Spleen (tissue), 11 donors: ENCODE measurements around the gene SALL4. TPM values are rescaled to one million over a fixed set of nuclear protein-coding genes. Genes with fewer than 3 reads are reported as not detected.

ENCODE experiments used
- DNase-seq: peaks from one replicate; pipeline ENCODE4 v3.0.0-alpha.2; 2020
- H3K27ac ChIP-seq, 8 donors: fragments of 200-600 bp; sonication (generic) in 7 of 8; 1 replicate in 4 of 8; 2 replicates in 4 of 8; pipeline versions ENCODE4 v1.5.0 to v1.8.0; 2016 to 2021; ENCODE audit warnings: inconsistent platforms in 4 of 8, mild to moderate bottlenecking in 4 of 8, moderate library complexity in 1 of 8
- H3K27me3 ChIP-seq, 7 donors: fragments of 200-600 bp; sonication (generic) in 6 of 7; replicated peaks in 1 of 7; 1 replicate in 4 of 7; 2 replicates in 3 of 7; pipeline versions ENCODE4 v1.5.0 to v1.8.0; 2016 to 2021; ENCODE audit warnings: inconsistent platforms in 3 of 7, mild to moderate bottlenecking in 1 of 7
- H3K36me3 ChIP-seq, 6 donors: fragments of 200-600 bp; sonication (generic) in 5 of 6; 1 replicate in 4 of 6; 2 replicates in 2 of 6; pipeline versions ENCODE4 v1.5.0 to v1.8.0; 2016 to 2021; ENCODE audit warnings: inconsistent platforms in 2 of 6
- H3K4me1 ChIP-seq, 6 donors: fragments of 200-600 bp; sonication (generic) in 5 of 6; 1 replicate in 3 of 6; 2 replicates in 3 of 6; pipeline versions ENCODE4 v1.5.0 to v1.8.0; 2016 to 2021; ENCODE audit warnings: inconsistent platforms in 3 of 6
- H3K4me3 ChIP-seq, 8 donors: fragments of 200-600 bp; sonication (generic) in 7 of 8; 1 replicate in 4 of 8; 2 replicates in 4 of 8; pipeline versions ENCODE4 v1.5.0 to v1.8.0; 2016 to 2021; ENCODE audit warnings: inconsistent platforms in 4 of 8, mild to moderate bottlenecking in 4 of 8, moderate library complexity in 2 of 8
- H3K9me3 ChIP-seq, 8 donors: fragments of 200-600 bp; sonication (generic) in 7 of 8; 1 replicate in 4 of 8; 2 replicates in 4 of 8; pipeline versions ENCODE4 v1.5.0 to v1.8.0; 2016 to 2021; ENCODE audit warnings: inconsistent platforms in 4 of 8
- POLR2A ChIP-seq, 3 donors: fragments of 450-650 bp; IDR thresholded peaks; one replicate each; pipeline ENCODE4 v1.5.1; 2017; ENCODE audit warnings: antibody characterized with exemption in 3 of 3, mild to moderate bottlenecking in 1 of 3
- POLR2AphosphoS5 ChIP-seq, 3 donors: sonication (generic); formaldehyde crosslinking; IDR thresholded peaks; one replicate each; pipeline ENCODE4 v1.5.1; 2017; ENCODE audit warnings: antibody characterized with exemption in 3 of 3
- WGBS, 5 donors: extraction: QIAGEN DNeasy Blood & Tissue Kit in 3 of 5; methylation state at CpG; one replicate each; pipeline versions ENCODE4 v1.1.5 to v1.1.7; 2013 to 2018; 5-methylcytosine and 5-hydroxymethylcytosine counted together
- intact Hi-C: fragments of 100-400 bp; cut with DNase I; formaldehyde crosslinking; loops from one replicate; pipeline ENCODE4 v1.15.0; 2023; ENCODE audit warnings: low total_unique reads
- polyA plus RNA-seq, 3 donors: library from polyadenylated mRNA; stranded (reverse); fragments of 200-250 nt; gene quantifications; one replicate each; pipeline ENCODE4 v1.2.1, GENCODE V29; 2013
- total RNA-seq, 7 donors: library from RNA; depleted of rRNA in 3 of 7; stranded (reverse); fragments of >200 nt in 3 of 7; fragmentation: NEBNext Ultra II Directional in 4 of 7; extraction: Animal tissue kit (Norgen Biotek cat#: 25700) in 4 of 7; gene quantifications; one replicate each; pipeline versions ENCODE4 v1.1.0 to v1.2.1, GENCODE V29; 2016 to 2021
- TF ChIP-seq, protein P1 (sequence below), 11 experiments: fragments of 200-600 bp in 7 of 11; fragments of 450-650 bp in 4 of 11; sonication (generic) in 4 of 11; IDR thresholded peaks in 8 of 11; conservative IDR thresholded peaks in 3 of 11; 1 replicate in 7 of 11; 2 replicates in 4 of 11; pipeline versions ENCODE4 v1.4.0 to v1.8.0; 2016 to 2021; ENCODE audit warnings: antibody characterized with exemption in 11 of 11, inconsistent platforms in 4 of 11, mild to moderate bottlenecking in 1 of 11
- donor health status: healthy with polysubstance abuse.
- donor health status: DM: no; HTN: no; CAD: no; lungs with moderate emphysema.
- donor health status: DM: no; HTN: no; CAD: no.
- donor health status: Bipolar disorder and iron deficiency.
- donor health status: healthy.
- donor health status: DM: no; HTN: no; CAD: no.
- donor health status: DM: yes; HTN: yes; CAD: no.

The SALL4 gene
- total and polyA plus RNA-seq, 10 donors = 0.06 to 2.3 (median 0.42) TPM

DNA sequence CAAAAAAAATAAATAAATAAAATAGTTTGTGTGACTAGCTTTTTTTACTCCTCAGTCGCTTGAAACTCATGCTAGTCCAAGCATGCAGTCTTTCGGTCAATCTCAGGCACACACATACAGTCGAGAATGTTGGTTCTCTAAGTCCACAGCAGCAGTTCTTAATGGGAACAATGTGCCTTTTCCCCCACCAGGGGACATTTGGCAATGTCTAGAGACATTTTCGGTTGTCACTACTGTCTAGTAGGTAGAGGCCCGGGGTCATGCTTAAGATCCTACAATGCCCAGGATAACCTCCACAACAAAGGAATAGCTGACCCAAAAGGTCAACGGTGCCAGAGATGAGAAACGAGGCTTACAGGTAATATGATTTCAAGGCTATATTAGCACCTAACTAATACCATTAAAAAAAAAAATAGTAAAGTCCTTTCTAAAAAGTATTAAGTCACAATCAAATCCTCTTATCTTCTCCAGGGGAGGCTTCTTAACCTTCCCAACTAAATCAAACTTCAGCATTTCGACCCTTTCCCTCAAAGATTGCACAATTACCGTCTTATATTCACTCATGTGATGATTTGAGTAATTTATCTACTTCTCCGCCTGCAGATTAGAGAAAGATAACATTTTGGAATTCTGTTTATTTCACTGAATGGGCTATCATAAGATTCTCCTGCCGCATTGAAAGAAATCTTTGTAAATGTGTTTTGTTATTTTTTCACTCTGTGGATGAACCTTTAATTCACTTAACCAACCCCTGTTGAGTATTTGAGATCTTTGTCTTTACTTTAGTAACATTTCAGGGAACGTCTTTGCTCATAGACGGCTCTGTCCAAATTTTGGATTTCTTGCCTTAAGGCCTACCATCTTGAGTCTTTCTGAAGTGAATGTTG is 8.1 kb upstream of the SALL4 start:
- TF ChIP-seq, protein P1, sequence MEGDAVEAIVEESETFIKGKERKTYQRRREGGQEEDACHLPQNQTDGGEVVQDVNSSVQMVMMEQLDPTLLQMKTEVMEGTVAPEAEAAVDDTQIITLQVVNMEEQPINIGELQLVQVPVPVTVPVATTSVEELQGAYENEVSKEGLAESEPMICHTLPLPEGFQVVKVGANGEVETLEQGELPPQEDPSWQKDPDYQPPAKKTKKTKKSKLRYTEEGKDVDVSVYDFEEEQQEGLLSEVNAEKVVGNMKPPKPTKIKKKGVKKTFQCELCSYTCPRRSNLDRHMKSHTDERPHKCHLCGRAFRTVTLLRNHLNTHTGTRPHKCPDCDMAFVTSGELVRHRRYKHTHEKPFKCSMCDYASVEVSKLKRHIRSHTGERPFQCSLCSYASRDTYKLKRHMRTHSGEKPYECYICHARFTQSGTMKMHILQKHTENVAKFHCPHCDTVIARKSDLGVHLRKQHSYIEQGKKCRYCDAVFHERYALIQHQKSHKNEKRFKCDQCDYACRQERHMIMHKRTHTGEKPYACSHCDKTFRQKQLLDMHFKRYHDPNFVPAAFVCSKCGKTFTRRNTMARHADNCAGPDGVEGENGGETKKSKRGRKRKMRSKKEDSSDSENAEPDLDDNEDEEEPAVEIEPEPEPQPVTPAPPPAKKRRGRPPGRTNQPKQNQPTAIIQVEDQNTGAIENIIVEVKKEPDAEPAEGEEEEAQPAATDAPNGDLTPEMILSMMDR (IDR thresholded peaks at IDR 0.05 in 8 of 11, conservative IDR thresholded peaks at IDR 0.05 in 3 of 11) = no peak
- TF ChIP-seq POLR2A (IDR thresholded peaks at IDR 0.05) (no peak), POLR2AphosphoS5 (IDR thresholded peaks at IDR 0.05) (no peak)
- WGBS, 5 donors = 81 to 91% (median 84%) methylated on average over 13 of the region's 13 CpGs

DNA sequence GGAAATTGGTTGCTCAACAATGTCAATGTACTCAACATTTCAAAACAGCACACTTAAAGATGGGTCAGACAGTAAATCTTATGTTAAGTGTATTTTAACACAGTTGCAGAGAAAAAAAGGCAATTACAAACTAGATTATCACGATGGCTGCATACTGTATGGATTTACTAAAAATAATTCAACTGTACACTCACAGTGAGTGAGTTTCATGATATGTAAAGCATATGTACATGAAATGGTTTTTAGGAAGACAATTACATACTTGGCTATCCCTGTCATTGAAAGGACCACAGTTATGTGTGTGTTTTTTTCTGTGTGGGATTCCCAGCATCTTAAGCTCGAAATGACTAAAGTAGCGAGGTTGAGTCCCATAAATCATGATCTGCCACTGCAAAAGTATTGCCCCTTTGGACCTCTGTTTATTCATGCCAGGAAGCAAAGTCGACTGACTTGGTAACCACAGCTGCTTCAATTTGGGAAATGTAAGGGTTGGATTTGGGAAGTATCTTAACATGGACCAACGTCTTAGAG is 5.5 kb upstream of the SALL4 start:
- 55 to 64% (median 61%) methylated on average over 5 of the region's 5 CpGs for WGBS, 5 donors
- Histone ChIP-seq H3K27ac (no peak overlapping the region), H3K4me1 (no peaks in the 10 kb centered on the region), H3K4me3 (no peak overlapping the region), H3K27me3 (peaks cover 0 to 23% (median 0%) of the 10 kb centered on the region in 7 donors), H3K36me3 (no peaks in the 10 kb centered on the region), H3K9me3 (no peaks in the 10 kb centered on the region)
- no peak for DNase-seq
- intact Hi-C loops = no loop called here
- TF ChIP-seq, protein P1 (IDR thresholded peaks at IDR 0.05 in 8 of 11, conservative IDR thresholded peaks at IDR 0.05 in 3 of 11) = no peak
- TF ChIP-seq POLR2AphosphoS5 (IDR thresholded peaks at IDR 0.05) (no peak), POLR2A (IDR thresholded peaks at IDR 0.05) (no peak)

More for the DNA sequence above, 8.1 kb upstream of the SALL4 start:
- Histone ChIP-seq H3K4me1 (no peaks in the 10 kb centered on the region), H3K27ac (no peak overlapping the region), H3K36me3 (no peaks in the 10 kb centered on the region), H3K4me3 (no peak overlapping the region), H3K9me3 (no peaks in the 10 kb centered on the region), H3K27me3 (peaks cover 0 to 7% (median 0%) of the 10 kb centered on the region in 7 donors)
- intact Hi-C loops = no loop called here
- no peak for DNase-seq

DNA sequence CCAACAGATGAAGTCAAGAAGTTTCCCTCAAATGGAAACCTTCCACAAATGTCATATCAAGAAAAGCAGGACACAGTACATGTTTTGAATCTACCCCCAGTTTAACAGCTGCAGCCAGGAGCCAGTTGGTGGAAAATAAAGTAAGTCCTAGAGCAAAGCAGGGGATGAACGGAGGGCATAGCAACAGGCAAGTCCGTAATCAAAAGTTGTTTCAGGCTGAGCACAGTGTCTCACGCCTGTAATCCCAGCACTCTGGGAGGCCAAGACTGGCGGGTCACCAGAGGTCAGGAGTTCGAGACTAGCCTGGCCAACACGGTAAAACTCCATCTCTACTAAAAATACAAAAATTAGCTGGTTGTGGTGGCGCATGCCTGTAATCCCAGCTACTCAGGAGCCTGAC is 2.4 kb upstream of the SALL4 start:
- intact Hi-C loops = no loop called here
- TF ChIP-seq, protein P1 (IDR thresholded peaks at IDR 0.05 in 8 of 11, conservative IDR thresholded peaks at IDR 0.05 in 3 of 11) = no peak
- TF ChIP-seq POLR2A (IDR thresholded peaks at IDR 0.05) (no peak), POLR2AphosphoS5 (IDR thresholded peaks at IDR 0.05) (no peak)
- Histone ChIP-seq H3K4me1 (peaks cover 4 to 25% (median 19%) of the 10 kb centered on the region in 6 donors), H3K9me3 (no peaks in the 10 kb centered on the region), H3K36me3 (no peaks in the 10 kb centered on the region), H3K4me3 (no peak overlapping the region), H3K27me3 (peaks cover 3 to 53% (median 28%) of the 10 kb centered on the region in 7 donors), H3K27ac (no peak overlapping the region)
- no peak for DNase-seq
- WGBS, 5 donors = 79 to 94% (median 92%) methylated on average over 7 of the region's 7 CpGs
